Measurements from ENCODE around the gene UGT1A9. TPM values are rescaled to one million over a fixed set of nuclear protein-coding genes. Genes with fewer than 3 reads are reported as not detected.

UGT1A9 gene
- total and polyA plus RNA-seq, 2 experiments from 2014 or later: 9.6 to 12.6 TPM

GRCh38 chr2:233754872-233755611 lies 83.3 kb downstream of the UGT1A9 start:
- 96% methylated on average over 38 of the region's 44 CpGs for WGBS (ENCODE audit: low lambda C conversion rate, missing lambda C conversion rate)
- Histone ChIP-seq H3K79me2 (no peaks in the 10 kb centered on the region), H3K27ac (no peak overlapping the region), H3K4me1 (ENCODE audit: insufficient read depth) (peaks cover 11% of the 10 kb centered on the region), H3K27me3 (no peaks in the 10 kb centered on the region), H2AFZ (no peak overlapping the region), H3K4me3 (no peak overlapping the region), H3K9me3 (ENCODE audit: low read depth) (no peaks in the 10 kb centered on the region), H4K20me1 (ENCODE audit: insufficient read depth, poor library complexity, severe bottlenecking) (no peaks in the 10 kb centered on the region), H3K36me3 (replicated peaks; ENCODE audit: insufficient read depth, low read depth) (no peaks in the 10 kb centered on the region), H3K4me2 (no peak overlapping the region), H3K9me2 (replicated peaks; ENCODE audit: insufficient read depth) (no peaks in the 10 kb centered on the region)
- TF ChIP-seq EZH2 (IDR thresholded peaks at IDR 0.05; ENCODE audit: borderline replicate concordance): no peak
- TF ChIP-seq CTCF (IDR thresholded peaks at IDR 0.05; ENCODE audit: poor library complexity): no peak
- no peak for TF ChIP-seq EZH2phosphoT487 (IDR thresholded peaks at IDR 0.05; ENCODE audit: low read depth, severe bottlenecking, unreplicated experiment)
- DNase-seq (ENCODE audit: low spot score): no peak

- no peak overlapping the region for H2AFZ ChIP-seq
- no peaks in the 10 kb centered on the region for H4K20me1 ChIP-seq (ENCODE audit: insufficient read depth, poor library complexity, severe bottlenecking)
- TF ChIP-seq EZH2 (IDR thresholded peaks at IDR 0.05; ENCODE audit: borderline replicate concordance) (no peak), EZH2phosphoT487 (IDR thresholded peaks at IDR 0.05; ENCODE audit: low read depth, severe bottlenecking, unreplicated experiment) (no peak)
- no peaks in the 10 kb centered on the region for H3K9me2 ChIP-seq (replicated peaks; ENCODE audit: insufficient read depth)
- no peaks in the 10 kb centered on the region for H3K79me2 ChIP-seq
- no peak overlapping the region for H3K4me2 ChIP-seq
- 67% methylated on average over 7 of the region's 7 CpGs for WGBS (ENCODE audit: low lambda C conversion rate, missing lambda C conversion rate)
- peak; percentile 58 for DNase-seq (ENCODE audit: low spot score)
- H3K27me3 ChIP-seq: no peaks in the 10 kb centered on the region
- no peak overlapping the region for H3K4me3 ChIP-seq
- H3K36me3 ChIP-seq (replicated peaks; ENCODE audit: insufficient read depth, low read depth): no peaks in the 10 kb centered on the region
- peak overlapping the region; percentile 50 for H3K27ac ChIP-seq
- no peaks in the 10 kb centered on the region for H3K9me3 ChIP-seq (ENCODE audit: low read depth)
- H3K4me1 ChIP-seq (ENCODE audit: insufficient read depth): peaks cover 11% of the 10 kb centered on the region
Measured at GRCh38 chr2:233756429-233757081, 84.9 kb downstream of the UGT1A9 start.

GRCh38 chr2:233758141-233758540 lies 86.4 kb downstream of the UGT1A9 start:
- no peak overlapping the region for H2AFZ ChIP-seq
- no peaks in the 10 kb centered on the region for H3K36me3 ChIP-seq (replicated peaks; ENCODE audit: insufficient read depth, low read depth)
- H3K4me3 ChIP-seq: no peak overlapping the region
- no peak overlapping the region for H3K4me2 ChIP-seq
- peaks cover 11% of the 10 kb centered on the region for H3K4me1 ChIP-seq (ENCODE audit: insufficient read depth)
- H3K9me2 ChIP-seq (replicated peaks; ENCODE audit: insufficient read depth): no peaks in the 10 kb centered on the region
- H3K9me3 ChIP-seq (ENCODE audit: low read depth): no peaks in the 10 kb centered on the region
- no peaks in the 10 kb centered on the region for H4K20me1 ChIP-seq (ENCODE audit: insufficient read depth, poor library complexity, severe bottlenecking)
- H3K27ac ChIP-seq: peak overlapping the region; percentile 74
- H3K27me3 ChIP-seq: no peaks in the 10 kb centered on the region
- TF ChIP-seq EZH2phosphoT487 (IDR thresholded peaks at IDR 0.05; ENCODE audit: low read depth, severe bottlenecking, unreplicated experiment) (no peak), CTCF (IDR thresholded peaks at IDR 0.05; ENCODE audit: poor library complexity) (no peak), EZH2 (IDR thresholded peaks at IDR 0.05; ENCODE audit: borderline replicate concordance) (no peak)
- no peak for DNase-seq (ENCODE audit: low spot score)
- H3K79me2 ChIP-seq: no peaks in the 10 kb centered on the region

- H3K9me2 ChIP-seq (replicated peaks; ENCODE audit: insufficient read depth): no peaks in the 10 kb centered on the region
- H4K20me1 ChIP-seq (ENCODE audit: insufficient read depth, poor library complexity, severe bottlenecking): no peaks in the 10 kb centered on the region
- no peaks in the 10 kb centered on the region for H3K36me3 ChIP-seq (replicated peaks; ENCODE audit: insufficient read depth, low read depth)
- no peak overlapping the region for H3K4me2 ChIP-seq
- H3K27me3 ChIP-seq: no peaks in the 10 kb centered on the region
- 87% methylated on average over 2 of the region's 2 CpGs for WGBS (ENCODE audit: low lambda C conversion rate, missing lambda C conversion rate)
- no peaks in the 10 kb centered on the region for H3K79me2 ChIP-seq
- H3K4me3 ChIP-seq: no peak overlapping the region
- DNase-seq (ENCODE audit: low spot score): no peak
- H3K9me3 ChIP-seq (ENCODE audit: low read depth): no peaks in the 10 kb centered on the region
- H2AFZ ChIP-seq: no peak overlapping the region
- H3K4me1 ChIP-seq (ENCODE audit: insufficient read depth): peaks cover 11% of the 10 kb centered on the region
- peak overlapping the region; percentile 49 for H3K27ac ChIP-seq
- no peak for TF ChIP-seq EZH2 (IDR thresholded peaks at IDR 0.05; ENCODE audit: borderline replicate concordance)
- TF ChIP-seq EZH2phosphoT487 (IDR thresholded peaks at IDR 0.05; ENCODE audit: low read depth, severe bottlenecking, unreplicated experiment): no peak
- no peak for TF ChIP-seq CTCF (IDR thresholded peaks at IDR 0.05; ENCODE audit: poor library complexity)
Measured at GRCh38 chr2:233758849-233759248, 87.2 kb downstream of the UGT1A9 start.

All from hepatocyte (in vitro differentiated cells).